H9 (cell line): ENCODE measurements around the gene MICOS13. TPM values are rescaled to one million over a fixed set of nuclear protein-coding genes. Genes with fewer than 3 reads are reported as not detected.

Source experiments
- DNase-seq: peaks from one replicate; pipeline ENCODE4 v3.0.0-alpha.2; 2017
- H2AFZ ChIP-seq: one replicate; pipeline ENCODE4 v1.6.1; 2013; ENCODE audit warnings: mild to moderate bottlenecking, low read length, control low read depth, moderate library complexity
- H2AK5ac ChIP-seq: 2 replicates; pipeline ENCODE4 v1.6.1; 2013; ENCODE audit warnings: low read length, control low read depth, mixed read lengths; ENCODE audit not compliant: insufficient read length
- H2BK120ac ChIP-seq: one replicate; pipeline ENCODE4 v1.6.1; 2013; ENCODE audit warnings: low read depth, mild to moderate bottlenecking, low read length, control low read depth, inconsistent platforms; ENCODE audit not compliant: poor library complexity, severe bottlenecking
- H2BK12ac ChIP-seq: 2 replicates; pipeline ENCODE4 v1.6.1; 2013; ENCODE audit warnings: low read length, control low read depth, mixed read lengths, low read depth; ENCODE audit not compliant: insufficient read length
- H2BK15ac ChIP-seq: 2 replicates; pipeline ENCODE4 v1.6.1; 2013; ENCODE audit warnings: low read depth, low read length, control low read depth
- H2BK20ac ChIP-seq: one replicate; pipeline ENCODE4 v1.6.1; 2013; ENCODE audit warnings: low read depth, mild to moderate bottlenecking, low read length, control low read depth, inconsistent platforms; ENCODE audit not compliant: poor library complexity, severe bottlenecking
- H2BK5ac ChIP-seq: 2 replicates; pipeline ENCODE4 v1.6.1; 2013; ENCODE audit warnings: low read length, control low read depth, mixed read lengths; ENCODE audit not compliant: insufficient read length
- H3K14ac ChIP-seq: 2 replicates; pipeline ENCODE4 v1.6.1; 2013; ENCODE audit warnings: low read length, control low read depth; ENCODE audit not compliant: insufficient read depth
- H3K18ac ChIP-seq: 2 replicates; pipeline ENCODE4 v1.6.1; 2013; ENCODE audit warnings: low read depth, mild to moderate bottlenecking, mixed read lengths, low read length, control low read depth; ENCODE audit not compliant: insufficient read length
- H3K23ac ChIP-seq: 2 replicates; pipeline ENCODE4 v1.6.1; 2013; ENCODE audit warnings: low read length, control low read depth, mixed read lengths, low read depth; ENCODE audit not compliant: insufficient read length
- H3K23me2 ChIP-seq: 2 replicates; pipeline ENCODE4 v1.6.1; 2013; ENCODE audit warnings: low read depth, mild to moderate bottlenecking, mixed read lengths, low read length, control low read depth; ENCODE audit not compliant: insufficient read length, poor library complexity, severe bottlenecking
- H3K27ac ChIP-seq: 2 replicates; pipeline ENCODE4 v1.5.1; 2013; ENCODE audit warnings: low read length, control low read depth, mixed read lengths, low read depth; ENCODE audit not compliant: insufficient read length
- H3K27me3 ChIP-seq: 2 replicates; pipeline ENCODE4 v1.6.1; 2013; ENCODE audit warnings: low read length, control low read depth, inconsistent platforms; ENCODE audit not compliant: insufficient read depth
- H3K4ac ChIP-seq: 2 replicates; pipeline ENCODE4 v1.6.1; 2013; ENCODE audit warnings: low read depth, mild to moderate bottlenecking, control low read depth, inconsistent platforms, low read length, moderate library complexity
- H3K4me1 ChIP-seq: 2 replicates; pipeline ENCODE4 v1.6.1; 2013; ENCODE audit warnings: low read length, control low read depth, inconsistent platforms; ENCODE audit not compliant: insufficient read depth
- H3K4me2 ChIP-seq: 2 replicates; pipeline ENCODE4 v1.6.1; 2013; ENCODE audit warnings: low read length, control low read depth, mixed read lengths; ENCODE audit not compliant: insufficient read length, insufficient read depth
- H3K56ac ChIP-seq: 2 replicates; pipeline ENCODE4 v1.6.1; 2013; ENCODE audit warnings: low read depth, mild to moderate bottlenecking, mixed read lengths, low read length, control low read depth; ENCODE audit not compliant: insufficient read length
- H3K79me1 ChIP-seq: 2 replicates; pipeline ENCODE4 v1.6.1; 2013; ENCODE audit warnings: low read depth, mild to moderate bottlenecking, moderate library complexity, low read length, control low read depth, inconsistent platforms; ENCODE audit not compliant: insufficient read depth, poor library complexity, severe bottlenecking
- H3K79me2 ChIP-seq: 2 replicates; pipeline ENCODE4 v1.6.1; 2013; ENCODE audit warnings: low read length, control low read depth, inconsistent platforms; ENCODE audit not compliant: insufficient read depth
- H3K9ac ChIP-seq: 2 replicates; pipeline ENCODE4 v1.6.1; 2013; ENCODE audit warnings: low read length, control low read depth, mixed read lengths; ENCODE audit not compliant: insufficient read length; ENCODE audit errors: extremely low read depth
- H3K9me3 ChIP-seq: one replicate; pipeline ENCODE4 v1.6.1; 2013; ENCODE audit warnings: low read depth, low read length, inconsistent platforms; ENCODE audit not compliant: control insufficient read depth
- H3T11ph ChIP-seq: one replicate; pipeline ENCODE4 v1.6.1; 2013; ENCODE audit warnings: mild to moderate bottlenecking, low read length, control low read depth, inconsistent platforms
- H4K20me1 ChIP-seq: one replicate; pipeline ENCODE4 v1.6.1; 2013; ENCODE audit not compliant: control insufficient read depth, insufficient read length, insufficient read depth
- H4K5ac ChIP-seq: 2 replicates; pipeline ENCODE4 v1.6.1; 2013; ENCODE audit warnings: low read depth, mild to moderate bottlenecking, mixed read lengths, low read length, control low read depth; ENCODE audit not compliant: insufficient read length
- H4K8ac ChIP-seq: replicated peaks from 2 replicates; pipeline ENCODE4 v1.6.1; 2013; ENCODE audit warnings: low read length, control low read depth, mixed read lengths, low read depth; ENCODE audit not compliant: insufficient read length
- H4K91ac ChIP-seq: 2 replicates; pipeline ENCODE4 v1.6.1; 2013; ENCODE audit warnings: low read depth, mild to moderate bottlenecking, moderate library complexity, mixed read lengths, low read length, control low read depth; ENCODE audit not compliant: insufficient read length
- H3K27ac Mint-ChIP-seq, 3 experiments: 2 replicates in 2 of 3; 3 replicates in 1 of 3; pipeline ENCODE4 v1.8.0; 2020 to 2021; ENCODE audit warnings: mixed read lengths in 3 of 3, mild to moderate bottlenecking in 1 of 3, moderate library complexity in 1 of 3
- H3K27me3 Mint-ChIP-seq: 2 replicates; pipeline ENCODE4 v1.8.0; 2021; ENCODE audit warnings: low read depth, mild to moderate bottlenecking, moderate library complexity, mixed read lengths
- H3K36me3 Mint-ChIP-seq, 3 experiments: 2 replicates in 2 of 3; 3 replicates in 1 of 3; pipeline ENCODE4 v1.8.0; 2020 to 2021; ENCODE audit warnings: low read depth in 3 of 3, mixed read lengths in 3 of 3; ENCODE audit not compliant: insufficient read depth in 1 of 3
- H3K4me1 Mint-ChIP-seq, 2 experiments: 2 replicates each; pipeline ENCODE4 v1.8.0; 2020; ENCODE audit warnings: mixed read lengths in 2 of 2
- H3K4me3 Mint-ChIP-seq, 2 experiments: 2 replicates in 1 of 2; 3 replicates in 1 of 2; pipeline ENCODE4 v1.8.0; 2020 to 2021; ENCODE audit warnings: mild to moderate bottlenecking in 2 of 2, mixed read lengths in 2 of 2, moderate library complexity in 1 of 2
- H3K9me3 Mint-ChIP-seq, 2 experiments: 2 replicates in 1 of 2; 3 replicates in 1 of 2; pipeline ENCODE4 v1.8.0; 2020; ENCODE audit warnings: mild to moderate bottlenecking in 2 of 2, mixed read lengths in 2 of 2, moderate library complexity in 1 of 2
- WGBS: extraction: QIAGEN DNeasy Blood & Tissue Kit; methylation state at CpG from one replicate; pipeline ENCODE4 v1.1.7; 2013; ENCODE audit warnings: missing lambda C conversion rate, low lambda C conversion rate, mixed read lengths; ENCODE audit not compliant: insufficient read length; ENCODE audit errors: extremely low coverage; 5-methylcytosine and 5-hydroxymethylcytosine counted together
- total RNA-seq: library from RNA; stranded (reverse); gene quantifications from 2 replicates; pipeline ENCODE4 v1.2.1, GENCODE V29; 2021
- TF ChIP-seq, protein P1 (sequence below): fragments of 200-600 bp; sonication (generic); conservative IDR thresholded peaks from 3 replicates; pipeline ENCODE4 v1.8.0; 2021; ENCODE audit warnings: antibody characterized with exemption, mild to moderate bottlenecking

MICOS13 gene
- total RNA-seq, 1 experiment from 2014 or later: 23.8 TPM

DNA sequence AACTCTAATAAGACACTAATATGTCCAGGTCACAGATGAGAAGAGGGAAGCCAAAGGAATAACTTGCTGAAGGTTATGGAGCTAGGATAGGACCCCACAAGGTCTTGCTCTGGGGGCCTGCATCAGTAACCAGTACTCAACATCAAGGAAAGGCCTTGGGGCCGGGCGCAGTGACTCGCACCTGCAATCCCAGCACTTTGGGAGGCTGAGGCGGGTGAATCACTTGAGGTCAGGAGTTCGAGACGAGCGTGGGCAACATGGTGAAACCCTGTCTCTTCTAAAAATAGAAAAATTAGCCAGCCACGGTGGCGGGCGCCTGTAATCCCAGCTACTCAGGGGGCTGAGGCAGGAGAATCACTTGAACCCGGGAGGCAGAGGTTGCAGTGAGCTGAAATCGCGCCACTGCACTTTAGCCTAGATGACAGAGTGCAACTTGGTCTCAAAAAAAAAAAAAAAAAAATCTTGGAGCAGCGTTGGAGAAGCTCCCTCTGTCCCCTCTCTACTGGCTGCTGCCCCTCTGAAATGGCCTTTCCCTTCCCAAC is 37.8 kb upstream of the MICOS13 start:
- Histone ChIP-seq H3K9me3 (no peaks in the 10 kb centered on the region), H3K79me2 (peaks cover 31% of the 10 kb centered on the region), H4K8ac (no peak overlapping the region), H3K4me2 (peak overlapping the region; percentile 90), H3K27ac (no peak overlapping the region), H2BK12ac (no peak overlapping the region), H3K79me1 (peaks cover 4% of the 10 kb centered on the region), H3K9ac (peak overlapping the region; percentile 81), H3K18ac (no peak overlapping the region), H2BK20ac (no peak overlapping the region), H3K27me3 (no peaks in the 10 kb centered on the region), H4K5ac (no peak overlapping the region), H3K23ac (no peak overlapping the region), H2AFZ (no peak overlapping the region), H3K4me1 (no peaks in the 10 kb centered on the region), H2BK15ac (no peak overlapping the region), H3K4ac (no peak overlapping the region), H2AK5ac (no peak overlapping the region), H2BK5ac (no peak overlapping the region), H4K20me1 (no peaks in the 10 kb centered on the region), H3K14ac (no peak overlapping the region), H2BK120ac (no peak overlapping the region), H3K23me2 (peaks cover 9% of the 10 kb centered on the region), H3K56ac (no peak overlapping the region), H3T11ph (no peak overlapping the region), H4K91ac (no peak overlapping the region)
- no peak for DNase-seq
- Mint-ChIP-seq H3K27ac (peak overlapping the region; percentile 78 to 97 (median 95); a peak in 5 of 7 replicates), H3K27me3 (no peaks in the 10 kb centered on the region), H3K9me3 (no peaks in the 10 kb centered on the region; a peak in 2 of 5 replicates), H3K36me3 (peaks cover 21 to 37% (median 27%) of the 10 kb centered on the region in 3 experiments), H3K4me1 (peaks cover 16 to 18% of the 10 kb centered on the region in 2 experiments), H3K4me3 (peak overlapping the region; percentile 91 to 98)
- TF ChIP-seq, protein P1, sequence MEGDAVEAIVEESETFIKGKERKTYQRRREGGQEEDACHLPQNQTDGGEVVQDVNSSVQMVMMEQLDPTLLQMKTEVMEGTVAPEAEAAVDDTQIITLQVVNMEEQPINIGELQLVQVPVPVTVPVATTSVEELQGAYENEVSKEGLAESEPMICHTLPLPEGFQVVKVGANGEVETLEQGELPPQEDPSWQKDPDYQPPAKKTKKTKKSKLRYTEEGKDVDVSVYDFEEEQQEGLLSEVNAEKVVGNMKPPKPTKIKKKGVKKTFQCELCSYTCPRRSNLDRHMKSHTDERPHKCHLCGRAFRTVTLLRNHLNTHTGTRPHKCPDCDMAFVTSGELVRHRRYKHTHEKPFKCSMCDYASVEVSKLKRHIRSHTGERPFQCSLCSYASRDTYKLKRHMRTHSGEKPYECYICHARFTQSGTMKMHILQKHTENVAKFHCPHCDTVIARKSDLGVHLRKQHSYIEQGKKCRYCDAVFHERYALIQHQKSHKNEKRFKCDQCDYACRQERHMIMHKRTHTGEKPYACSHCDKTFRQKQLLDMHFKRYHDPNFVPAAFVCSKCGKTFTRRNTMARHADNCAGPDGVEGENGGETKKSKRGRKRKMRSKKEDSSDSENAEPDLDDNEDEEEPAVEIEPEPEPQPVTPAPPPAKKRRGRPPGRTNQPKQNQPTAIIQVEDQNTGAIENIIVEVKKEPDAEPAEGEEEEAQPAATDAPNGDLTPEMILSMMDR: no peak
- no CpG with 5 or more reads among the region's 14 CpGs for WGBS
